ENCODE results near the gene RPL27.

- TF ChIP-seq POLR2A (IDR thresholded peaks at IDR 0.05; ENCODE audit: low read depth, low read length): peak; percentile 85
- TF ChIP-seq CTCF (IDR thresholded peaks at IDR 0.05; ENCODE audit: extremely low read depth in 1 of 2, insufficient read depth in 1 of 2, low read depth in 1 of 2, low read length in 2 of 2): no peak
- peak; percentile 93 for TF ChIP-seq POLR2AphosphoS5 (IDR thresholded peaks at IDR 0.05; ENCODE audit: insufficient read depth, low read depth, low read length)
- peak; percentile 74 for TF ChIP-seq MAX (IDR thresholded peaks at IDR 0.05; ENCODE audit: insufficient read depth, insufficient read length)
- no peak for TF ChIP-seq EZH2 (IDR thresholded peaks at IDR 0.05; ENCODE audit: borderline replicate concordance, low read depth, low read length, severe bottlenecking)
Observed at GRCh38 chr17:42964161-42964932, 33.9 kb upstream of the RPL27 start, which contains the start of gene AARSD1.

Measured in endothelial cell of umbilical vein (primary cell).